GM23338 (cell line): ENCODE measurements around the gene GNAS. TPM values are rescaled to one million over a fixed set of nuclear protein-coding genes. Genes with fewer than 3 reads are reported as not detected.
"Not testable (repeated sequence)": the region's sequence is repeated elsewhere in the genome, so short reads cannot be mapped to it uniquely, and the experiment has no call there.

Experiments used
- ATAC-seq: fragments of 200-7000 bp; cut with Tn5 transposase; 3 replicates; pipeline ENCODE4 v1.9.1; 2020
- DNase-seq: peaks from one replicate; pipeline ENCODE4 v3.0.0-alpha.2; 2015; ENCODE audit warnings: low spot score
- H2AFZ ChIP-seq: fragments of 200-600 bp; sonication (generic); 2 replicates; pipeline ENCODE4 v1.8.0; 2016; ENCODE audit warnings: antibody characterized with exemption, mild to moderate bottlenecking, moderate library complexity
- H3F3A ChIP-seq: fragments of 200-600 bp; sonication (generic); replicated peaks from 2 replicates; pipeline ENCODE4 v1.8.0; 2017; ENCODE audit warnings: antibody characterized with exemption, mixed run types, low read depth
- H3K27ac ChIP-seq: fragments of 200-600 bp; sonication (generic); 2 replicates; pipeline ENCODE4 v1.6.1; 2016; ENCODE audit warnings: low read depth
- H3K27me3 ChIP-seq: fragments of 200-600 bp; sonication (generic); 2 replicates; pipeline ENCODE4 v1.8.0; 2016; ENCODE audit warnings: mild to moderate bottlenecking, mixed run types, moderate library complexity; ENCODE audit not compliant: insufficient read depth
- H3K36me3 ChIP-seq: fragments of 200-600 bp; sonication (generic); 2 replicates; pipeline ENCODE4 v1.8.0; 2016; ENCODE audit warnings: mild to moderate bottlenecking; ENCODE audit not compliant: insufficient read depth
- H3K4me1 ChIP-seq: fragments of 200-600 bp; sonication (generic); 2 replicates; pipeline ENCODE4 v1.8.0; 2016; ENCODE audit warnings: mild to moderate bottlenecking, moderate library complexity; ENCODE audit not compliant: insufficient read depth
- H3K4me2 ChIP-seq: fragments of 200-600 bp; sonication (generic); 2 replicates; pipeline ENCODE4 v1.7.1; 2017; ENCODE audit warnings: mixed run types
- H3K4me3 ChIP-seq: fragments of 200-600 bp; sonication (generic); 2 replicates; pipeline ENCODE4 v1.6.1; 2016; ENCODE audit warnings: mixed run types
- H3K79me2 ChIP-seq: fragments of 200-600 bp; sonication (generic); replicated peaks from 2 replicates; pipeline ENCODE4 v1.8.0; 2017; ENCODE audit warnings: mild to moderate bottlenecking; ENCODE audit not compliant: insufficient read depth
- H3K9me2 ChIP-seq: fragments of 200-600 bp; sonication (generic); 2 replicates; pipeline ENCODE4 v1.8.0; 2017; ENCODE audit not compliant: insufficient read depth
- H4K20me1 ChIP-seq: fragments of 200-600 bp; sonication (generic); replicated peaks from 2 replicates; pipeline ENCODE4 v1.8.0; 2017; ENCODE audit warnings: mild to moderate bottlenecking; ENCODE audit not compliant: insufficient read depth
- H3K27ac Mint-ChIP-seq: 2 replicates; pipeline ENCODE4 v1.8.0; 2020; ENCODE audit warnings: inconsistent platforms, mild to moderate bottlenecking, moderate library complexity, mixed read lengths
- H3K27me3 Mint-ChIP-seq: 3 replicates; pipeline ENCODE4 v1.8.0; 2022; ENCODE audit warnings: low read depth, mild to moderate bottlenecking, moderate library complexity, mixed read lengths, inconsistent platforms; ENCODE audit not compliant: insufficient read depth, poor library complexity
- H3K36me3 Mint-ChIP-seq: 3 replicates; pipeline ENCODE4 v1.8.0; 2021; ENCODE audit warnings: low read depth, mild to moderate bottlenecking, inconsistent platforms, moderate library complexity, mixed read lengths
- H3K4me1 Mint-ChIP-seq: 3 replicates; pipeline ENCODE4 v1.8.0; 2020; ENCODE audit warnings: mild to moderate bottlenecking, inconsistent platforms, mixed read lengths
- H3K4me3 Mint-ChIP-seq: 3 replicates; pipeline ENCODE4 v1.8.0; 2021; ENCODE audit warnings: moderate library complexity, mild to moderate bottlenecking, inconsistent platforms, mixed read lengths
- H3K9me3 Mint-ChIP-seq: 3 replicates; pipeline ENCODE4 v1.8.0; 2020; ENCODE audit warnings: moderate library complexity, mild to moderate bottlenecking, inconsistent platforms, mixed read lengths
- ETS1 ChIP-seq: IDR thresholded peaks from 2 replicates; pipeline ENCODE4 v1.6.1; 2016; ENCODE audit warnings: antibody characterized with exemption
- EZH2 ChIP-seq: fragments of 200-600 bp; sonication (generic); IDR thresholded peaks from one replicate; pipeline ENCODE4 v1.8.0; 2017; ENCODE audit warnings: antibody characterized with exemption, mild to moderate bottlenecking, low read depth; ENCODE audit not compliant: unreplicated experiment
- EZH2phosphoT487 ChIP-seq: fragments of 200-600 bp; sonication (generic); IDR thresholded peaks from one replicate; pipeline ENCODE4 v1.8.1; 2018; ENCODE audit warnings: antibody characterized with exemption; ENCODE audit not compliant: unreplicated experiment
- NANOG ChIP-seq: IDR thresholded peaks from 2 replicates; pipeline ENCODE4 v1.6.1; 2016; ENCODE audit warnings: antibody characterized with exemption, borderline replicate concordance
- POLR2AphosphoS5 ChIP-seq: IDR thresholded peaks from 2 replicates; pipeline ENCODE4 v1.6.1; 2016; ENCODE audit warnings: antibody characterized with exemption, low read depth
- STAT1 ChIP-seq: IDR thresholded peaks from one replicate; pipeline ENCODE4 v1.6.1; 2016; ENCODE audit warnings: antibody characterized with exemption; ENCODE audit not compliant: unreplicated experiment
- ZNF114 ChIP-seq: fragments of 250-450 bp; sonication (Bioruptor Pico); IDR thresholded peaks from 2 replicates; pipeline ENCODE4 v1.5.0; 2020; ENCODE audit warnings: mild to moderate bottlenecking, moderate library complexity
- ZNF462 ChIP-seq: fragments of 250-450 bp; sonication (Bioruptor Pico); IDR thresholded peaks from 2 replicates; pipeline ENCODE4 v1.5.0; 2020; ENCODE audit warnings: mild to moderate bottlenecking, moderate library complexity
- polyA plus RNA-seq: library from polyadenylated mRNA; unstranded; fragments of >200 nt; fragmentation: Nextera tagmentation; extraction: Ambion mirVana; gene quantifications from 2 replicates; pipeline ENCODE4 v1.2.1, GENCODE V29; 2016
- total RNA-seq: library from RNA; depleted of rRNA; stranded (reverse); fragments of >200 nt; shearing (Covaris generic); gene quantifications from 2 replicates; pipeline ENCODE4 v1.2.3, GENCODE V29; 2014

GNAS gene
- total and polyA plus RNA-seq, 2 experiments from 2014 or later: 917 to 1,042 TPM

DNA sequence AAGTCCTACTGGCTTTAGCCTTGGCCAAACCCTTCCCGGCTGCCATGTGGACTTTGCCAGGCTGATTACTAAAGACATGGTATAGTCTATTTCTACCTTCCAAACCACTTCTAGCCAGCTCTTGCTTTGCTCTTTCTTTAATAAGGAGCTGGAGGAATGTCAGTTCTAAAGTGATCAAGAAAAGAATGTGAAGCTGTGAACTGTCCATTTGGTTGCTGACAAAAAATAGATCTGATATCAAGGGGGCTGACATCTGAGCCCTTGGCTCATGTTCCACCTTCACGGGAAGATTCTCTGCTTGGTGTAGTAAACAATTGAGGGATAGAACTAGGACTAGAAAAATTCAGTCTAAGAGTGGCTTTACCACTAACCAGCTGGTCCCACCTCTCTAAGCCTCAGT lies 24.4 kb upstream of the GNAS start:
- no peak overlapping the region for H3K4me3 ChIP-seq
- H3K9me3 Mint-ChIP-seq: no peaks in the 10 kb centered on the region
- H3K79me2 ChIP-seq: peaks cover 82% of the 10 kb centered on the region
- H3K4me1 Mint-ChIP-seq: peaks cover 7% of the 10 kb centered on the region; the same call in 2 of the 3 replicates
- H3K36me3 ChIP-seq: peaks cover 8% of the 10 kb centered on the region
- H3K27ac ChIP-seq: no peak overlapping the region
- H3K27me3 Mint-ChIP-seq: peaks cover 3% of the 10 kb centered on the region
- no peak overlapping the region for H3K27ac Mint-ChIP-seq
- ATAC-seq: no peak
- H3K4me1 ChIP-seq: peaks cover 3% of the 10 kb centered on the region; the same call in 1 of the 2 replicates
- no peak overlapping the region for H2AFZ ChIP-seq
- peaks cover 74% of the 10 kb centered on the region for H3K36me3 Mint-ChIP-seq
- H3K27me3 ChIP-seq: no peaks in the 10 kb centered on the region
- no peak for DNase-seq
- 0 out of 2 replicates have a peak, but pooled peaks cover 9% of the 10 kb centered on the region for H3K9me2 ChIP-seq
- 0 out of 2 replicates have a peak, but pooled peaks cover 4% of the 10 kb centered on the region for H3F3A ChIP-seq
- H3K4me3 Mint-ChIP-seq: no peak overlapping the region
- no peak for TF ChIP-seq POLR2AphosphoS5
- no peak for TF ChIP-seq NANOG
- no peak for TF ChIP-seq ETS1
- no peak for TF ChIP-seq ZNF462
- TF ChIP-seq ZNF114 (CRISPR knock-in tag): no peak
- TF ChIP-seq EZH2: no peak
- TF ChIP-seq EZH2phosphoT487: no peak
- no peak for TF ChIP-seq STAT1
- no peak overlapping the region for H3K4me2 ChIP-seq
- peaks cover 39% of the 10 kb centered on the region for H4K20me1 ChIP-seq

DNA sequence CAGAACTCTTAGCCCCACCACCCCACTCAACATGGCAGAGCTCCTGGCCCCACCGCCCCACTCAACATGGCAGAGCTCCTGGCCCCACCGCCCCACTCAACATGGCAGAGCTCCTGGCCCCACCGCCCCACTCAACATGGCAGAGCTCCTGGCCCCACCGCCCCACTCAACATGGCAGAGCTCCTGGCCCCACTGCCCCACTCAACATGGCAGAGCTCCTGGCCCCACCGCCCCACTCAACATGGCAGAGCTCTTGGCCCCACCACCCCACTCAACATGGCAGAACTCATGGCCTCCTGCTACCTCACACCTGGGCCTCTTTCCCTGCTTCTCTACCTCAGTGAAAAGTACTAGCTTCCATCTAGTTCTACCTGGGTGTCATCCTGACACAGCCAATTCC lies 23.7 kb upstream of the GNAS start:
- not testable (repeated sequence) for H3K4me1 ChIP-seq, H2AFZ ChIP-seq, H3K27me3 Mint-ChIP-seq, H3F3A ChIP-seq, H3K27ac ChIP-seq, H3K27ac Mint-ChIP-seq, H3K4me3 Mint-ChIP-seq, H3K9me3 Mint-ChIP-seq, ATAC-seq, H3K4me2 ChIP-seq, H3K9me2 ChIP-seq, H3K4me3 ChIP-seq, DNase-seq, H3K27me3 ChIP-seq
- Histone ChIP-seq H3K79me2 (peaks cover 82% of the 10 kb centered on the region), H4K20me1 (peaks cover 39% of the 10 kb centered on the region), H3K36me3 (peaks cover 14% of the 10 kb centered on the region)
- Mint-ChIP-seq H3K4me1 (peaks cover 11% of the 10 kb centered on the region; the same call in 2 of the 3 replicates), H3K36me3 (peaks cover 76% of the 10 kb centered on the region)
